GM10266 (cell line): ENCODE data around the gene NFATC1.

Experiments used
- DNase-seq: peaks from one replicate; pipeline ENCODE4 v3.0.0; 2012; ENCODE audit errors: extremely low spot score
- CTCF ChIP-seq: IDR thresholded peaks from 2 replicates; pipeline ENCODE4 v1.5.1; 2012; ENCODE audit warnings: mild to moderate bottlenecking, low read depth; ENCODE audit not compliant: control insufficient read depth, insufficient read depth; ENCODE audit errors: missing control alignments

The NFATC1 gene

DNA sequence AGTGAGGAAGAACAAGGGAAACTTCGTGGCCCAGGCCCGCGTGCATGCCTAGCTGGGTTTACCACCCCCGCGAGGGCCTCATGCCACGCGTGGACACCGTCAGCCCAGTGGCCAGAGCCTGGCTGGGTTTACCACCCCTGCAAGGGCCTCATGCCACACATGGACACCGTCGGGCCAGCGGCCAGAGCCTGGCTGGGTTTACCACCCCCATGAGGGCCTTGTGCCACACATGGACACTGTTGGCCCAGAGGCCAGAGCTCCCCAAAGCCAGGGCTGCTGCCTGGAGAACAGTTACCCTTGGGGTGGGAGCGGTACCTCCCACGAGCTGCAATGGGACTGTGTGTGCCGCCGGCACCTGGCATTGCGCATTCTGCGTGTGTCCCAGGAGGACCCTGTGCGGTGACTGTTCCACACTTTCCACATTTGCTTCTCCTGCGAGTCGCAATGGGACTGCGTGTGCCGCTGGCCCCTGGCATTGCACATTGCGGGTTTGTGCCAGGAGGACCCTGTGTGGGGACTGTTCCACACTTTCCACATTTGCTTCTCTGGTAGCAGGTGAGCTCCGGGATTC is 178.3 kb downstream of the NFATC1 start:
- DNase-seq: no peak
- TF ChIP-seq CTCF: no peak

DNA sequence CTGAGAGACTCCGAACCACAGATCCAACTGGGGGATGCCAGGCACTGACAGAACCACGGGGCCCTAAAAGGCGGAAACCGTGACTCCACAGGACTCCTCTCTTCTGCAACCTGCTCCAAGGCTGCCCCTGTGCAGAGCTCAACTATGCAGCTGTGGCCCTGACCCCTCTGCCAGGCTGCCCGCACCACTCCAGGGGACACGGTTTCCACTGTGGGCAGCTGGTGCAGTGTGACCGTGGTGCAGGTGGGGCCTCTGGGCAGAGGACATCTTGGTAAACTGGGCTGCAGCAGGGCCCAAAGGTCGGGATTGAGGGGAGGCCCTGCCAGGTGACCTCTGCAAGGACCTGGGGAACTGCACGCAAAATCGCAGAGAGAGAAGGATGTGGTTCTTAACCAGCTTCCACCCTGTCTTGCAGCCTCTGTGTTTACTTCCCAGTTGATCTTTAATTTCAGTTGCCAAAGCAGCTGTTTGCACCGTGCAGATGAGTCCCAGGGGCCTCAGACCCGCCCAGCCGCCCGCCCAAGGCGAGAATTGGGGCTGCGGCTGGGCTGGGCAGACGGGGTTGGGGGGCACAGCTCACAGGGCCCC is 179.3 kb downstream of the NFATC1 start:
- no peak for TF ChIP-seq CTCF
- DNase-seq: no peak

DNA sequence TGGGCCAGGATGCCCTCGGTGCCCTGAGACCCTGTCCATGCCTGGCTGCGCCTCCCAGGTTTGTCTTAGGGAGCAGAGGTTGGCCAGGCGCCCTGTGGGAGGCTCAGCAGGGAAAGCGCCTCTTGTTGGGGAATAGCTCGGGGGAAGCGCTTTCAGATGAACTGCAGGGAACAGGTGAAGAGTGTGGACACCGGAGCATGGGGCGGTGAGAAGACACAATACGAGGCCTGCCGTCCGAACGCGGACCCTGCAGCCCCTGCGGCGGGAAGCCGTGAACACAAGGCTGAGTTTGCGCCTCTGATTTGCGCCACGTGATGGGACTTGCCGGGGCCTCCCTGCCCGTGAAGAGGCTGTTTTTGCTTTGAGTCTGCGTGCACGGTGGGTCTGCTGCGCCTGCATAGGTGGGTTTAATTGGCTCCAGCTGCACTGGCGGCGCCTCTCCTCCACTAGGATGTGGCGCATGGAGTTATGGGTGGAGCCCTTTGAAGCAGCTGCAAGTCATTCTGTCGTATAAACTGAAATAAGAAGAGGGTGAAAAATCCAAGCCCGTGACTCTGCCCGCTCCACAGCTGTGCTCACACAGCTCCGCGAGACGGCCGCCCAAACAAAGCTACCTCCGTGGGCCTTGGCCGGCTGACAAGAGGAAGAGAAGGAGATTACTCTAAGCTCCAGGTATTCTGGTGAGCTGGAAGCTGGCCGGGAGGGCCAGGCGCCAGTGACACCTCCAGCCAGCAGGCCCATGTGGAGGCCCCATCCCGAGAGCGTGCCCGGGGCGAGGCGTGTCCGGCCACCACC is 180.4 kb downstream of the NFATC1 start:
- TF ChIP-seq CTCF: no peak
- no peak for DNase-seq

GRCh38 chr18:79576686-79577351 is 181.1 kb downstream of the NFATC1 start:
- no peak for DNase-seq
- TF ChIP-seq CTCF: no peak

- TF ChIP-seq CTCF: no peak
- no peak for DNase-seq
Observed at GRCh38 chr18:79577451-79578395, 182.0 kb downstream of the NFATC1 start.

GRCh38 chr18:79578396-79579260 is 182.9 kb downstream of the NFATC1 start:
- DNase-seq: no peak
- no peak for TF ChIP-seq CTCF
